Activated T-cell treated with anti-CD3 and anti-CD28 coated beads, Interleukin-2, amount 50 U/mL, for 24 hours (primary cell): ENCODE data around the gene ZNF229.
"Not testable (repeated sequence)": the region's sequence is repeated elsewhere in the genome, so short reads cannot be mapped to it uniquely, and the experiment has no call there.

Source experiments
- DNase-seq: peaks from one replicate; pipeline ENCODE4 v3.0.0-alpha.2; 2020
- H3K27ac Mint-ChIP-seq: 2 replicates; pipeline ENCODE4 v1.8.0; 2020; ENCODE audit warnings: mild to moderate bottlenecking, mixed read lengths
- H3K27me3 Mint-ChIP-seq: 2 replicates; pipeline ENCODE4 v1.8.0; 2020; ENCODE audit warnings: mixed read lengths
- H3K36me3 Mint-ChIP-seq: 2 replicates; pipeline ENCODE4 v1.8.0; 2020; ENCODE audit warnings: low read depth, mixed read lengths
- H3K4me1 Mint-ChIP-seq: 2 replicates; pipeline ENCODE4 v1.8.0; 2020; ENCODE audit warnings: low read depth, mixed read lengths
- H3K4me3 Mint-ChIP-seq: 2 replicates; pipeline ENCODE4 v1.8.0; 2020; ENCODE audit warnings: mild to moderate bottlenecking, moderate library complexity, mixed read lengths
- H3K9me3 Mint-ChIP-seq: 2 replicates; pipeline ENCODE4 v1.8.0; 2020; ENCODE audit warnings: mixed read lengths

ZNF229 gene

DNA sequence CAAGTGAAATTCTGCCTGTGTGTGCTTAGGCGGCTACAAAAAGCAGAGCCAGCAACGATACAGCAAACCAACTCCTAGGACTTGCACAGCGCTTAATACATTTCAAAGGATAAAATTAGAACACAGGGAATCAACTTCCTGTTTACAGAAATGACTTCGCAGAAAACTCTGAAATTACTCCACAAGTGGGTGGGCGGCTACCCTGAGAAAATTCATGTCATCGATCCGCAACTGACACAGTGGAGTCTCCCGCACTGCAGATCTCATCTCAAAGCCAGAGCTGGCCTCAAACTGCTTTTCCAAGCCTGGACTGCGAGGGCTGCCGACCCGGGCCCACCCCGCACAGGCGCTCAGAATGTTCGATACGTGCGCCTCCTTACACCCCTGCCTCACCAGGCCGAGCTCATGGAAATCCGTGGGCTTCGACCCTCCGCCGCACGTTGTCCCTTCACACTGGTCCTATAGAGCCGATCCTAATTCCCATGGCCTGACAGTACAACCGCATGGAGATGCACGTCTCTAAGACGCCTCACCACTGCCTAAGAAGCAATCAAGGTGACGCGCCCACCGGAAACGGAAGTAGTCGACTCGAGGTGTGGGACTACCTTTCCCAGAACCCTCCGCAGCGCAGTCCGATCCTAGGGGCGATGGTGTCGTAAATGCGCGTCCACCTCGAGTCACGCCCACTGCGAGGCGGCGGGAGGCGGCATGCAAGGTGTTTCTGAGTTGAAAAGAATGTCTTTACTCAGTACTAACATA, at the start of gene ZNF229:
Gene ZNF229 (minus strand): TSS at position 557 of the 759 bp plus-strand sequence. CDS start 5,625 bp downstream, outside the sequence.
- peak; percentile 75 for DNase-seq
- Mint-ChIP-seq H3K27ac (peak within 1 kb of the TSS; percentile 31), H3K27me3 (peaks cover 4% of the 10 kb centered on the region), H3K4me1 (peaks cover 11% of the 10 kb centered on the region), H3K9me3 (peaks cover 82% of the 10 kb centered on the region), H3K36me3 (peaks cover 80% of the 10 kb centered on the region), H3K4me3 (peak within 1 kb of the TSS; percentile 79)

DNA sequence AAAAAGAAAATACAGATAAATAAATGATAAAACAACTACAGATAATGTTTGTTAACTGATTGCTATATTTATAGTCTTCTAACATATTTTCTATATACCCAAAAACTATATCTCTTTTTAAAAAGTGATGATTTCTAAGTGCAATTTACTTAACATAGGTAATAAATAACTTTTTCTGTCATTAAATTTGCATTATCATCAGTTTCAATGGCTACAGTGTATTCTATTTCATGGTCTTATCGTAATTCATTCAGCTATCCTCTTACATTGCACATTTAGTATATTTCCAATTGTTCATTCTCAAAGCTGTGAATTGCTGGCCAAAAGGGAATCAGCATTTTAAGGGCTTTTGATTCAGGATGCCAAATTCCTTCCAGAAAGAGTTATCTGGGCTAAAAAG, 48.4 kb upstream of the ZNF229 start:
- peaks cover 38% of the 10 kb centered on the region for H3K4me1 Mint-ChIP-seq
- DNase-seq: no peak
- H3K36me3 Mint-ChIP-seq: peaks cover 95% of the 10 kb centered on the region
- H3K27ac Mint-ChIP-seq: no peak overlapping the region
- no peaks in the 10 kb centered on the region for H3K27me3 Mint-ChIP-seq
- peaks cover 74% of the 10 kb centered on the region for H3K9me3 Mint-ChIP-seq
- no peak overlapping the region for H3K4me3 Mint-ChIP-seq

DNA sequence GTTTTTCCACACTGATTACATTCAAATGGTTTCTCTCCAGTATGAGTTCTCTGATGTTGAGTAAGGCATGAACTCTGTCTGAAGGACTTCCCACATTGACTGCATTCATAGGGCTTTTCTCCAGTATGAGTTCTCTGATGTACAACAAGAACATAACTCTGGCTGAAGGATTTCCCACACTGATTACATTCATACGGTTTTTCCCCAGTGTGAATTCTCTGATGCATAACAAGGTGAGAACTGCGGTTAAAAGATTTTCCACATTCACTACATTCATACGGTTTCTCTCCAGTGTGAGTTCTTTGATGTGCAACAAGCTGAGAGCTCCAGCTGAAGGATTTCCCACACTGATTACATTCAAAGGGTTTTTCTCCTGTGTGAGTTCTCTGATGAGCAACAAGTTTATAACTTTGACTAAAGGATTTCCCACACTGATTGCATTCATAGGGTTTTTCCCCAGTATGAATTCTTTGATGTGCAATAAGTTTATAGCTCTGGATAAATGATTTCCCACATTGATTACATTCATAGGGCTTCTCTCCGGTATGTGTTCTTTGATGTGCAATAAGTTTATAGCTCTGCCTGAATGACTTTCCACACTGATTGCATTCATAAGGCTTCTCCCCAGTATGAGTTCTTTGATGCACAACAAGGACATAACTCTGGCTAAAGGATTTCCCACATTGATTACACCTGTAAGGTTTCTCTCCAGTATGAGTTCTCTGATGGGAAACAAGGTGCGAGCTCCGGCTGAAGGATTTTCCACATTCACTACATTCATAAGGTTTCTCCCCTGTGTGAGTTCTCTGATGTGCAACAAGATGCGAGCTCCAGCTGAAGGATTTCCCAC, 28.5 kb upstream of the ZNF229 start:
- DNase-seq: no peak
- peaks cover 100% of the 10 kb centered on the region for H3K36me3 Mint-ChIP-seq
- no peak overlapping the region for H3K27ac Mint-ChIP-seq
- no peaks in the 10 kb centered on the region for H3K27me3 Mint-ChIP-seq
- H3K9me3 Mint-ChIP-seq: peaks cover 84% of the 10 kb centered on the region
- H3K4me3 Mint-ChIP-seq: no peak overlapping the region
- H3K4me1 Mint-ChIP-seq: no peaks in the 10 kb centered on the region

DNA sequence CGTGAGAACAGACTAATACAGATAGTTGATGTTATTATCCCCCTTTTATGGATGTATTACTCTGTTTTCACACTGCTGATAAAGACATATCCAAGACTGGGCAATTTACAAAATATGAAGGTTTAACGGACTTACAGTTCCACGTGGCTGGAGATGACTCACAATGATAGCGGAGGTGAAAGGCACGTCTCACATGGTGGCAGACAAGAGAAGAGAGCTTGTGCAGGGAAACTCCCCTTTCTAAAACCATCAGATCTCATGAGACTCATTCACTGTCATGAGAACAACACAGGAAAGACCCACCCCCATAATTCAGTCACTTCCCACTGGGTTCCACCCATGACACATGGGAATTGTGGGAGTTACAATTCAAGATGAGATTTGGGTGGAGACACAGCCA, 20.5 kb upstream of the ZNF229 start:
- not testable (repeated sequence) for H3K27me3 Mint-ChIP-seq, H3K4me3 Mint-ChIP-seq
- H3K36me3 Mint-ChIP-seq: peaks cover 73% of the 10 kb centered on the region

DNA sequence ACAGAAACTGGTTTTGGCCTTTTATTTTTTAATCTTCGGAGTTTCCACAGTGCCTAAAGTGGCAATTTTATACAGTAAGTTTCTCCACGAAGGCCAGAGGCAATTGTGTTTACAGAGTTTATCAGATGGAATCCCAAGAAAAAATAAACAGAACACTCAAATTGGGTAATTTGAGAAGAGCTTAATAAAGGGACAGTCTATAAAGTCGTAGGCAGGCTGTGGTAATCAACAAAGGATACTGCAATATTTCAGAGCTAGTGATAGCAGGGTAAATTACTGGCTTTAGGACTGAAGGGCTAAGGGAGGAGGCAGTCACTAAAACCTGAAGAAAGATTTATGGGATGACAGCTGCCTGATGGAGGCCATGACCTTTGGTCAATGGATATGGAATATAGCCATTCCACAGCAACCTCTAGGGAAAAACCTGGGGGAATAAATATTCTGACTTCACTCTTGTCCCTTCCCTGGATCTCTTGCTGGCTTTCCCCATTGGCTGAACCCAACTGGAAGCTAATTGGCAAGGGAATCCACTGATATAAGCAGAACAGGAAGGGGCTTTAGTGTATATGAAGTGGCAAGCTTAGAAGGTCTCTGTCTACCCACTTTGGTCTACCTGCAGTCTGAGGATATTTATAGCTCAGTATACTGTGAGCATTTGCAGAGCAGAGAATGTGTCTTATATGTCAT, 14.5 kb upstream of the ZNF229 start:
- DNase-seq, H3K4me1 Mint-ChIP-seq, H3K27me3 Mint-ChIP-seq, H3K4me3 Mint-ChIP-seq, H3K27ac Mint-ChIP-seq: not testable (repeated sequence)
- Mint-ChIP-seq H3K36me3 (peaks cover 30% of the 10 kb centered on the region), H3K9me3 (peaks cover 60% of the 10 kb centered on the region)

More for the DNA sequence above, 20.5 kb upstream of the ZNF229 start:
- not testable (repeated sequence) for H3K27ac Mint-ChIP-seq, H3K4me1 Mint-ChIP-seq, DNase-seq
- peaks cover 80% of the 10 kb centered on the region for H3K9me3 Mint-ChIP-seq

DNA sequence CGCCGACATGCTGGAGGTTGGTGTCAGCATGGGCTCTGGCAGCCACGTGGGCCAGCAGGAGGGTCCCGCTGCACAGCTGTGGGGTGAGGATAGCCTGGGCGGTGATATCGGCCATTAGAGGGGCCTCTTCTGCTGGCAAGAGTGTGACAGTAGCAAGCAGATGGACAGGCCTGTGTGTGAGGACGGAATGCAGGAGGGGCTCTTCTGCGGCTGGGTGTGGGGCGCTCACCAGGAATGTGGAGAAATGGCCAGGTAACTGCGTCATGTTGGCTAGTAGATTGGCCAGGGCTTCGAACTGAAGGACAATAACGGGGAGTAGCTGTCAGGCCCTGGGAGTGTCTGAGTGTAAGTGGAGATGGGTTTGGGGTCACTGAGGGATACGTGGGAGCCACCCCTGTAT, 7.7 kb upstream of the ZNF229 start:
- not testable (repeated sequence) for DNase-seq, H3K27ac Mint-ChIP-seq, H3K27me3 Mint-ChIP-seq, H3K4me3 Mint-ChIP-seq, H3K4me1 Mint-ChIP-seq
- H3K9me3 Mint-ChIP-seq: peaks cover 50% of the 10 kb centered on the region
- peaks cover 35% of the 10 kb centered on the region for H3K36me3 Mint-ChIP-seq

DNA sequence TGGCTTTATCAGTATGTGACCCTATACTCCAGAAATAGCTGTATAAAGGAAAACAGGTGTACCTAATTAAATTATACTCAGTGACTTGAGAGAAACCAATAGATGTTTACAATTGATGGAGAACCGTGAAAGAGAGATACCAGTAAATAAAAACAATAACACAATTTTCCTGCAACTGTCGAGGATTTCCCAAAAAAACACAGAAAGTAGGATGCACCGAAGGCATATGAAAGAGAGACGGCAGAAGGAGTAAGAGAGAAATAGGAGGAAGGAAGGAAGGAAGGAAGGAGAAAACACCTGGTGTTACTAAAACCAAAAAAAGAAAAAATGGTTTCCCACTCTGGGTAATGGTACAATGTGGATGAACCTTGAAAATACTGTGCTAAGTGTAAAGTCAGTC, 6.8 kb upstream of the ZNF229 start:
- no peak overlapping the region for H3K27ac Mint-ChIP-seq
- no peak for DNase-seq
- H3K4me3 Mint-ChIP-seq: no peak overlapping the region
- H3K9me3 Mint-ChIP-seq: peaks cover 54% of the 10 kb centered on the region
- no peaks in the 10 kb centered on the region for H3K4me1 Mint-ChIP-seq
- peaks cover 40% of the 10 kb centered on the region for H3K36me3 Mint-ChIP-seq
- H3K27me3 Mint-ChIP-seq: no peaks in the 10 kb centered on the region

DNA sequence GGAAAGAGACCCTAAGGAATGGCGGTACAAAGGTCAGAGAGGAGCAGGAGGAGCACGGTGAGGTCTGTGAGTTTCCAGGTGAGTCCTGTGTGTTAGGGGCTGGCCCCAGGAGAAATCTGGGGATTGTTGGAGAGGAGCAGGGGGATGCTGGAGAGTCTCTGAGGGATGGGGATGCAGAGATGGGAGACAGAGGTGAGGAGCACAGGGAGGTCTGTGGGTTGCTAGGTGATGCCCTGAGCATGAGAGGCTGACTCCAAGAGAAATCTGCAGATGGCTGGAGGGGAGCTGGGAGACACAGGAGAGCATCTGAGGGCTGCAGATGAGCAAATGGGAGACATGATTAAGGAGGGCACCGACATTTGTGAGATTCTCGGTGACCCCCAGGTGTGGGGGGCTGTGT, 4.1 kb upstream of the ZNF229 start:
- Mint-ChIP-seq H3K4me3 (no peak overlapping the region), H3K27ac (no peak overlapping the region), H3K27me3 (no peaks in the 10 kb centered on the region), H3K36me3 (peaks cover 54% of the 10 kb centered on the region), H3K4me1 (peaks cover 11% of the 10 kb centered on the region), H3K9me3 (peaks cover 70% of the 10 kb centered on the region)
- no peak for DNase-seq

DNA sequence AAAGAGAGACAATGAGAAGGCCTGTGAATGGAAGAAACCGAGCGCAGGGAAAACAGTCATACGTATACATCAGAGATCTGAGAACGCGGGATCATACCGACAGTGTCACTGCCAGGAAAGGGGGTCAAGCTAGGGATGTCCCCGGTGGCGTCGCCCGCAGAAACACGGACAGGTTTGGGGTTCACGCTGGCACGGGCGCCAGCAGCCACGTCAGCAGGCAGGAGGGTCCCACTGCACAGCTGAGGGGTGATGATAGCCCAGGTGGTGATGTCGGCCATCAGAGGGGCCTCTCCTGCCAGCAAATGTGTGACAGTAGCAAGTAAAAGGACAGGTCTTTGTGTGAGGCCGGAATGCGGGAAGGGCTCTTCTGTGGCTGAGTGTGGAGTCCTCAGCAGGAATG, 3.4 kb upstream of the ZNF229 start:
- Mint-ChIP-seq H3K4me1 (peaks cover 11% of the 10 kb centered on the region), H3K27me3 (peaks cover under 1% of the 10 kb centered on the region), H3K36me3 (peaks cover 61% of the 10 kb centered on the region), H3K27ac (no peak overlapping the region), H3K9me3 (peaks cover 75% of the 10 kb centered on the region), H3K4me3 (no peak overlapping the region)
- no peak for DNase-seq

DNA sequence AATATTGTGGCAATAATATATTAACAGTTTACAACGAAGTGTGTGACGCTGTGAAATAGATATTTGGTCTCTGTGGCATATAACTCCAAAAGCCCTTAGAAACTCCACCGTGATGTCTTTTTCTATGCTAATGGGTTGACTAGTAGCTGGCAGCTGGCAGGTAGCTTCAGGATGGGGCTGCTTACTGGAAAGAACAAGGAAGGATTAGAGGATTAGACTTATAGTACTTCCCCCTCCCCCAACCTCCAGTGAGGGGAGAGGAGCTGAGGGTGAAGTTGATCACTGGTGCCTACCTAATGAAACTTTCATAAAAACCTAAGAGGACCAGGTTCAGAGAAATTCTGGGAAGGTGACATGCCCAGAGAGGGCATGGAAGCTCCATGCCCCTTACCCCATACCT, 9.8 kb downstream of the ZNF229 start:
- Mint-ChIP-seq H3K27me3 (no peaks in the 10 kb centered on the region), H3K36me3 (peaks cover 68% of the 10 kb centered on the region), H3K9me3 (peaks cover 72% of the 10 kb centered on the region)

DNA sequence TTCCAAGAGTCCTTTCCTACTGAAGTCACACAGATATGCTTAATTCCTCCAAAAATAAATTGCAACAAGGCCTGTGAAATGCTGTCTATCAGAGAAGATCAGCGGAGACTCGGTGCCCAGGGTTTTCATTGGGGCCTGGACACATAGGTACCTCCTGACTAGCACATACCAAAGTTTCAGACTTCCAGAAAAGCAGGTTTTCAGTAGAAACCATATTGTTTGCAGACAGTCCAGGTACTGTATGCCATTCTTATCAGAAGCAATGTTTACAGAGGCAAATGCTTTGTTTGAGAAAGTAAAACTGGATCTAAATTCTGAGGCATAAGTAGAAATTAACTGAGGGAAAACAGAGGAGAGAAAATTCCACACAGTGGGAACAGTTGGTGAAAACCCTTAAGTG, 12.8 kb downstream of the ZNF229 start:
- H3K4me3 Mint-ChIP-seq: no peak overlapping the region
- peaks cover 72% of the 10 kb centered on the region for H3K36me3 Mint-ChIP-seq
- no peaks in the 10 kb centered on the region for H3K4me1 Mint-ChIP-seq
- H3K27ac Mint-ChIP-seq: no peak overlapping the region
- no peak for DNase-seq
- H3K27me3 Mint-ChIP-seq: no peaks in the 10 kb centered on the region
- peaks cover 72% of the 10 kb centered on the region for H3K9me3 Mint-ChIP-seq

More for the DNA sequence above, 9.8 kb downstream of the ZNF229 start:
- Mint-ChIP-seq H3K4me3 (no peak overlapping the region), H3K27ac (no peak overlapping the region), H3K4me1 (no peaks in the 10 kb centered on the region)
- no peak for DNase-seq

DNA sequence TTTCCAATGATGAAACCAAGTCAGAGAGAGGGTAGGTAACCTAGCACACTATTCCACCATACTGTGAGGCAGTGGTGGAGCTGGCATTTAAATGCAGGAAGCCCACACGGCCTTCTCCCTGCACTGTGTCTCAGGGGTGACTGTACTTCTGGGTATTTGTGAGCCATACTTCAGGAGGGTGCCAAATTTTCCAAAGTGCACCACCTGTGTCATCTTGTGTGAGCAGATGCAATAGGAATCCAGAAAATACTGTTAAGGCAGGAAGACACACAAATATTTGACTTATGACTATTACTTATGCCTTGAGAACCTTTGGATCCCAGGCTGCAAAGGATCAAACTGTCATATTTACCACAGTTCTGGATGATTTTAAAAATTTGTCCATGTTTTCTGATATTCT, 17.3 kb downstream of the ZNF229 start:
- no peak overlapping the region for H3K4me3 Mint-ChIP-seq
- H3K4me1 Mint-ChIP-seq: no peaks in the 10 kb centered on the region
- no peak overlapping the region for H3K27ac Mint-ChIP-seq
- no peak for DNase-seq
- H3K36me3 Mint-ChIP-seq: peaks cover 60% of the 10 kb centered on the region
- H3K27me3 Mint-ChIP-seq: no peaks in the 10 kb centered on the region
- peaks cover 79% of the 10 kb centered on the region for H3K9me3 Mint-ChIP-seq

DNA sequence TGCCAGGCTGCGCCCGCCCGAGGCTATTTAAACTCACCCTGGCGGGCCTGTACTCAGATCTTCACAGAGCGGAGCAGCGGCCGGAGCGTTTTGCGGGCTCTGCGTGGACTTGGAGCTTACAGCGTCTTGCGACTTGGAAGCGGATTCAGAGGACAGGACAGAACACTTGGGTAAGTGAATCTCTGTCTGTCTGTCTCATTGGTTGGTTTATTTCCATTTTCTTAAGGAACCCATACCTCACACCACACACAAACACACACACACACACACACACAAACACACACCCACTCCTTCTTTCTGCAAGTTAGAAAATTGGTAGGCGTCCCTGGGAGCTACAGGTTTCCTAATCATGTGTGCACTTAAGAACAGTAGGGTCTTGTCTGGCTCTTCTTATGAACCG, 32.7 kb downstream of the ZNF229 start:
- not testable (repeated sequence) for H3K27me3 Mint-ChIP-seq, H3K4me1 Mint-ChIP-seq, DNase-seq, H3K4me3 Mint-ChIP-seq, H3K36me3 Mint-ChIP-seq, H3K27ac Mint-ChIP-seq
- H3K9me3 Mint-ChIP-seq: peaks cover 52% of the 10 kb centered on the region

DNA sequence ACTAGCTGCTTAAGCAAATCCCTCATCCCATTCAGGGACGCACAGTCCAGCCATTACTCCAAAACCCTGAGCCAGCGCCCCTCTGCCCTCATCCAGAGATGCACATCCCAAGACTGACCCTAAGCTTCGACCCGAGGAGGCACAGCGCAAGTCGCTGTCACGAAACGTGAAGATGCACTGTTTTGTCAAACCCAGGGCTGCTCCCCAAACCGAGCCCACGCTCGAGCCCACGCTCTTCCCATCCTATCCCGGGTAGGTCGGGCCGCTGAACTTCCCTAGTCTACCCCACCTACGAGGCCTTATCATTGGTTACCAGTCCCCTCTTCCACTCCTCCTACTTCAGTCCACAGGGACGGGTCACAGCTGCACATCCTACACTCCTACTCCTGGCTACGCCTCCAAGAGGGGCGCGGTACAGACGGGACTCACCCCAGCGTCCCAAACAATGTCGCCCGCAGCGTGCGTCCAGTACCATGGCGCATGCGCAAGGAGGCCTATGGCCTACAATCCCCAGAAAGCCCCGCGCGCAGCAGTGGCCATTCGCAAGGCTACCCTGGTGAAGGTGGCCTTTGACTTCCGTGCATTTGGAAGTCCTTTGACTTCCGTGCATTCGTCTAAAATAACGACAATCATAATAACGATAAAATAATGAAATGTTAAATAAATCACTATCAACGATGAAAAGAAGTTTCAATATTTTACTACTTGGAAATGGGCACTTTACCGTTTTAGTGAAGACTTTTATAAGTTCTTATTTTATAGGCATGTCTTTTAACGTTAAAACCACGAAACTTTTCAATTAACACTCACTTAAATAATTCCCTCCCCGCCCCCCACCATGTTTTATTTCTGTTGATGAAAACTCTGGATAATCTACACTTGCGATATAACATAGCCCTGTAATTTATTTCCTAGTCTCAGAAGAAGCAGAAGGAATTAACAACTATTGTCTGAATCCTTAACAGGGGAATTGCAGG, 46.8 kb downstream of the ZNF229 start, which contains the start of gene ZNF285:
Gene ZNF285 (minus strand): TSS at position 470 of the 977 bp plus-strand sequence. CDS start 4,395 bp downstream, outside the sequence.
- Mint-ChIP-seq H3K4me3 (peak within 1 kb of the TSS; percentile 75), H3K9me3 (peaks cover 51% of the 10 kb centered on the region), H3K27ac (no peak within 1 kb of the TSS), H3K4me1 (peaks cover 10% of the 10 kb centered on the region), H3K27me3 (peaks cover 4% of the 10 kb centered on the region), H3K36me3 (peaks cover 33% of the 10 kb centered on the region)
- peak; percentile 78 for DNase-seq
